Parathyroid adenoma (tissue), 2 donors: ENCODE results near the gene ZMYM4.

Experiments
- H2AFZ ChIP-seq: fragments of 300-600 bp; sonication (generic); one replicate; pipeline ENCODE4 v1.7.0; 2017; ENCODE audit warnings: antibody characterized with exemption, mild to moderate bottlenecking
- H3K27ac ChIP-seq: fragments of 300-600 bp; sonication (generic); one replicate; pipeline ENCODE4 v1.7.0; 2017
- H3K27me3 ChIP-seq: fragments of 300-600 bp; sonication (generic); one replicate; pipeline ENCODE4 v1.7.0; 2017; ENCODE audit warnings: low read length; ENCODE audit not compliant: control insufficient read depth, insufficient read depth
- H3K36me3 ChIP-seq: fragments of 300-600 bp; sonication (generic); one replicate; pipeline ENCODE4 v1.7.0; 2017; ENCODE audit warnings: low read length; ENCODE audit not compliant: control insufficient read depth, insufficient read depth
- H3K4me1 ChIP-seq: fragments of 300-600 bp; sonication (generic); one replicate; pipeline ENCODE4 v1.7.0; 2017; ENCODE audit warnings: control low read depth
- H3K4me2 ChIP-seq: fragments of 300-600 bp; sonication (generic); one replicate; pipeline ENCODE4 v1.7.0; 2017; ENCODE audit warnings: low read length
- H3K4me3 ChIP-seq: fragments of 300-600 bp; sonication (generic); one replicate; pipeline ENCODE4 v1.7.0; 2017; ENCODE audit warnings: low read depth, low read length
- H3K79me2 ChIP-seq: fragments of 300-600 bp; sonication (generic); one replicate; pipeline ENCODE4 v1.7.0; 2017; ENCODE audit warnings: control low read depth
- H3K9ac ChIP-seq: fragments of 300-600 bp; sonication (generic); one replicate; pipeline ENCODE4 v1.7.0; 2017; ENCODE audit warnings: mild to moderate bottlenecking
- H3K9me3 ChIP-seq: fragments of 300-600 bp; sonication (generic); one replicate; pipeline ENCODE4 v1.7.0; 2017; ENCODE audit warnings: low read length; ENCODE audit not compliant: control insufficient read depth
- TF ChIP-seq, protein P1 (sequence below): fragments of 300-600 bp; sonication (generic); IDR thresholded peaks from one replicate; pipeline ENCODE4 v1.7.0; 2017; ENCODE audit warnings: antibody characterized with exemption, mild to moderate bottlenecking
- donor health status: primary hyperparathyroidism.

The ZMYM4 gene

DNA sequence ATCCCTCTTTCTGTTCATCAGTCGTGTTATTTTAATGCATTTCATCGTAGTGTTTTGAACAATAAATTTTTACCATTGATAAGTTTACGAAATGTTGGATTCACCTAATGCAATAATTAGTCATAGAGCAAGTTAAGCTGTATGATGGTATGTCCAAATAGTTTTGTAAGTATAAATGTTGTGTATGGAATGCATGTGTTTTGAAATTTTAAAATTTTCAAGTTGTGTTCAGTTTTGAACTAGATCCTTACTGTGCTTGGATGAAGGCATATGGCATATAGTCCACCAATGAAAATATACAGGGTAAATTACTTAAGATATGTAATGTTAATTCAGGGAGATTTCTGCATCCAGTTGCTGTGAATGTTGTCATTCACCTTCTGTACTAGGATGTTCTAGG is 2.3 kb downstream of the ZMYM4 start:
- Histone ChIP-seq H3K9ac (no peak overlapping the region), H3K4me2 (no peak overlapping the region), H3K9me3 (no peaks in the 10 kb centered on the region), H3K27ac (no peak overlapping the region), H3K4me3 (no peak overlapping the region), H3K27me3 (no peaks in the 10 kb centered on the region), H2AFZ (no peak overlapping the region), H3K4me1 (peaks cover 4% of the 10 kb centered on the region), H3K36me3 (no peaks in the 10 kb centered on the region), H3K79me2 (peaks cover 2% of the 10 kb centered on the region)
- TF ChIP-seq, protein P1, sequence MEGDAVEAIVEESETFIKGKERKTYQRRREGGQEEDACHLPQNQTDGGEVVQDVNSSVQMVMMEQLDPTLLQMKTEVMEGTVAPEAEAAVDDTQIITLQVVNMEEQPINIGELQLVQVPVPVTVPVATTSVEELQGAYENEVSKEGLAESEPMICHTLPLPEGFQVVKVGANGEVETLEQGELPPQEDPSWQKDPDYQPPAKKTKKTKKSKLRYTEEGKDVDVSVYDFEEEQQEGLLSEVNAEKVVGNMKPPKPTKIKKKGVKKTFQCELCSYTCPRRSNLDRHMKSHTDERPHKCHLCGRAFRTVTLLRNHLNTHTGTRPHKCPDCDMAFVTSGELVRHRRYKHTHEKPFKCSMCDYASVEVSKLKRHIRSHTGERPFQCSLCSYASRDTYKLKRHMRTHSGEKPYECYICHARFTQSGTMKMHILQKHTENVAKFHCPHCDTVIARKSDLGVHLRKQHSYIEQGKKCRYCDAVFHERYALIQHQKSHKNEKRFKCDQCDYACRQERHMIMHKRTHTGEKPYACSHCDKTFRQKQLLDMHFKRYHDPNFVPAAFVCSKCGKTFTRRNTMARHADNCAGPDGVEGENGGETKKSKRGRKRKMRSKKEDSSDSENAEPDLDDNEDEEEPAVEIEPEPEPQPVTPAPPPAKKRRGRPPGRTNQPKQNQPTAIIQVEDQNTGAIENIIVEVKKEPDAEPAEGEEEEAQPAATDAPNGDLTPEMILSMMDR, result no peak

DNA sequence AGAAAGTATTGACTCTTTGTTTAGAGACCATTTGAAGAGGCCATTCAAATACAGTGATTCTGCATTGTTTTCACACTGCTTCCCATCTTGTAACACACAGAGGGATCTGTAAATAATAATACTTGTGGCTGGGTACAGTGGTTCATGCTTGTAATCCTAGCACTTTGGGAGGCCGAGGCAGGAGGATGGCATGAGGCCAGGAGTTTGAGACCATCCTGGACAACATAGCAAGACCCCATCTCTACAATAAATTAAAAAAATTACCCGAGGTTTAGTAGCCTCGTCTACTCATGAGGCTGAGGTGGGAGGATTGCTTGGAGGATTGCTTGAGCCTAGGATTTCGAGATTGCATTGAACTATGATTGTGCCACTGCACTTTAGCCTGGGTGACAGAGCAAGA is 5.7 kb downstream of the ZMYM4 start:
- TF ChIP-seq, protein P1, result no peak
- H3K9me3 ChIP-seq, result no peaks in the 10 kb centered on the region
- H3K9ac ChIP-seq, result no peak overlapping the region
- no peaks in the 10 kb centered on the region for H3K36me3 ChIP-seq
- H3K79me2 ChIP-seq, result peaks cover 2% of the 10 kb centered on the region
- H3K27ac ChIP-seq, result no peak overlapping the region
- no peaks in the 10 kb centered on the region for H3K27me3 ChIP-seq
- no peak overlapping the region for H2AFZ ChIP-seq
- H3K4me1 ChIP-seq, result no peaks in the 10 kb centered on the region
- H3K4me2 ChIP-seq, result no peak overlapping the region
- no peak overlapping the region for H3K4me3 ChIP-seq

DNA sequence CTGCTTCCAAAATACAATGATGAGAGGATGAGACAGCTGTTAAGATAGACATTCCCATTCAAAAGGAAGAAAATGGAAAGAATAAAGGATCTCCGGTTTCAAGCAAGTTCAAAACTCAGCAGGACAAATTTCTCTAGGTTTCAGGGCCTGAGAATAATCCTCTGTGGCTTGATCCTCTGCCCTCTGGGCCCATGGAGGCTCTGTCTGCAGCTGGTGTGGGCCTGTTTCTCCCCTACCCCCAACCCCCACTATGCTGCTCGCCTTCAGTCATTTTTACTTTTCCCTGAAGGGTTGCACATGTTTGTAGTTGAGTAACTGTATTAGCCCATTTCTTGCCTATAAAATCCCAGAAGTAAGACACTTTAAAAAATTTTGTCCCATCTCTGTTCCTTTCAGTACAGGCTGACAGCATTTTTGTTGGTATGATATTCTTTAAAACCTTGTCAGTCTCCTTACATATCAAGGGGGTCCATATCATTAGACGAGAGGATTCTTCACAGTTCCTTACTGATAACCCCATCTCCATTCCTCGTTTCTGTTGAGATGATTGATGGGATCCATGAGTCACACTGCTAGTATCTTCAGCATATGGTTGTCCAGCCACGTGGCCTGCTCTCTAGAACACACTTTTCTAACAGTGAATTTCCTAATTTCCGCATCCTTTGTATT is 10.5 kb downstream of the ZMYM4 start:
- Histone ChIP-seq H3K9ac (no peak overlapping the region), H3K79me2 (no peaks in the 10 kb centered on the region), H3K4me1 (no peaks in the 10 kb centered on the region), H2AFZ (no peak overlapping the region), H3K4me3 (no peak overlapping the region), H3K36me3 (no peaks in the 10 kb centered on the region), H3K27me3 (no peaks in the 10 kb centered on the region), H3K27ac (no peak overlapping the region), H3K4me2 (no peak overlapping the region), H3K9me3 (no peaks in the 10 kb centered on the region)
- TF ChIP-seq, protein P1, result no peak

DNA sequence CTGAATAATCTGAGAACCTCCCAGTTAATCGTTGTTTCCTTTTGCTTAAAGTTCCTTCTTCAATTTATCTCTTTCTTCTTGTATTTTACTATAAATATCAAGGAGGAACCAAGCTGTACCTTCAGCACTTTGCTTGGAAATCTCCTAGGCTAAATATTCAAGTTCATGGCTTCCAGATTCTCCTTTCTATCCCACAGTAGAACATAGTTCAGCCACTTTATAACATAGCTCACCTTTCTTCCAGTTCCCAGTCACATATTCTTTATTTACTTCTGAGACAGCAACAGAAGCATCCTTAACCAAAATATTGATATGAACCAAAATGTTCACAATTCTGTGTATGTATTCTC is 11.0 kb downstream of the ZMYM4 start:
- no peaks in the 10 kb centered on the region for H3K9me3 ChIP-seq
- no peak overlapping the region for H2AFZ ChIP-seq
- no peaks in the 10 kb centered on the region for H3K27me3 ChIP-seq
- peaks cover 4% of the 10 kb centered on the region for H3K79me2 ChIP-seq
- no peak overlapping the region for H3K4me2 ChIP-seq
- TF ChIP-seq, protein P1, result no peak
- H3K4me1 ChIP-seq, result no peaks in the 10 kb centered on the region
- H3K27ac ChIP-seq, result no peak overlapping the region
- no peak overlapping the region for H3K9ac ChIP-seq
- no peaks in the 10 kb centered on the region for H3K36me3 ChIP-seq
- H3K4me3 ChIP-seq, result no peak overlapping the region

DNA sequence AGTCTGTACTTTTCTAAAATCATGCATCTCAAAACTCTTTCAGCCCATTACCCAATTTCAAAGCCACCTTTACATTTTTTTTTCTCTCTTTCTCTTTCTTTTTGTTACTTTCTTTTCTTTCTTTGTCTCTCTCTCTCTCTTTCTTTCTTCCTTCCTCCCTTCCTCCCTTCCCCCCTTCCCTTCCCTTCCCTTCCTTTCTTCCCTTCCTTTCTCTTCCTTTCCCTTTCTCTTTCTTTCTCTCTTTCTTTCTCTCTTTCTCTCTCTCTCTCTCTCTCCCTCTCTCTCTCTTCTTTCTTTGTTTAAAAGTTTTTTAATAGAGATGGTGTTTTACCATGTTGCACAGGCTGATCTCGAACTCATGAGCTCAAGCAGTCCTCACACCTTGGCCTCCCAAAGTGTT is 11.5 kb downstream of the ZMYM4 start:
- Histone ChIP-seq H3K4me1 (no peaks in the 10 kb centered on the region), H3K27me3 (no peaks in the 10 kb centered on the region), H3K79me2 (peaks cover 6% of the 10 kb centered on the region), H3K4me2 (no peak overlapping the region), H3K36me3 (no peaks in the 10 kb centered on the region), H3K27ac (no peak overlapping the region), H2AFZ (no peak overlapping the region), H3K9me3 (no peaks in the 10 kb centered on the region), H3K9ac (no peak overlapping the region), H3K4me3 (no peak overlapping the region)
- TF ChIP-seq, protein P1, result no peak
